Activated CD4-positive, alpha-beta T cell treated with anti-CD3 and anti-CD28 coated beads, Interleukin-2, amount 50 U/mL, for 16 hours (primary cell): ENCODE measurements around the gene CELF2.
"Not testable (repeated sequence)": the region's sequence is repeated elsewhere in the genome, so short reads cannot be mapped to it uniquely, and the experiment has no call there.

ENCODE experiments used
- DNase-seq: peaks from one replicate; pipeline ENCODE4 v3.0.0-alpha.2; 2020

CELF2 gene

GRCh38 chr10:11098666-11099065 is 81.0 kb downstream of the CELF2 start:
- no peak for DNase-seq

GRCh38 chr10:11104772-11105675 is 87.4 kb downstream of the CELF2 start:
- DNase-seq: peak; percentile 32

GRCh38 chr10:11105676-11106004 is 88.0 kb downstream of the CELF2 start:
- no peak for DNase-seq

GRCh38 chr10:11106621-11107374 is 89.1 kb downstream of the CELF2 start:
- no peak for DNase-seq

GRCh38 chr10:11107948-11108347 is 90.3 kb downstream of the CELF2 start:
- no peak for DNase-seq

GRCh38 chr10:11108356-11108755 is 90.7 kb downstream of the CELF2 start:
- no peak for DNase-seq

- DNase-seq: no peak
Observed at GRCh38 chr10:11109590-11109989, 91.9 kb downstream of the CELF2 start.

- DNase-seq: no peak
Observed at GRCh38 chr10:11110539-11110938, 92.9 kb downstream of the CELF2 start.

- DNase-seq: no peak
Observed at GRCh38 chr10:11111490-11111889, 93.8 kb downstream of the CELF2 start.

- no peak for DNase-seq
Observed at GRCh38 chr10:11112718-11113117, 95.0 kb downstream of the CELF2 start.

- DNase-seq: peak; percentile 28
Observed at GRCh38 chr10:11113156-11113555, 95.5 kb downstream of the CELF2 start.

GRCh38 chr10:11114269-11114668 is 96.6 kb downstream of the CELF2 start:
- DNase-seq: no peak

GRCh38 chr10:11115337-11115736 is 97.7 kb downstream of the CELF2 start:
- no peak for DNase-seq

- DNase-seq: no peak
Observed at GRCh38 chr10:11116361-11116760, 98.7 kb downstream of the CELF2 start.

- DNase-seq: no peak
Observed at GRCh38 chr10:11116817-11117216, 99.1 kb downstream of the CELF2 start.

GRCh38 chr10:11118686-11119085 is 101.0 kb downstream of the CELF2 start:
- no peak for DNase-seq

- no peak for DNase-seq
Observed at GRCh38 chr10:11119843-11120242, 102.2 kb downstream of the CELF2 start.

GRCh38 chr10:11120711-11121110 is 103.0 kb downstream of the CELF2 start:
- DNase-seq: no peak

- not testable (repeated sequence) for DNase-seq
Observed at GRCh38 chr10:11123892-11124291, 106.2 kb downstream of the CELF2 start.

- no peak for DNase-seq
Observed at GRCh38 chr10:11125004-11125403, 107.3 kb downstream of the CELF2 start.

GRCh38 chr10:11127017-11127416 is 109.3 kb downstream of the CELF2 start:
- not testable (repeated sequence) for DNase-seq

GRCh38 chr10:11131112-11131639 is 113.5 kb downstream of the CELF2 start:
- DNase-seq: no peak

- no peak for DNase-seq
Observed at GRCh38 chr10:11134411-11134810, 116.7 kb downstream of the CELF2 start.

GRCh38 chr10:11135709-11136108 is 118.0 kb downstream of the CELF2 start:
- no peak for DNase-seq
